T-helper 9 cell (primary cell): Measurements from ENCODE around the gene MECR.
A peak's percentile ranks its signal among the peaks of the same experiment; 100 is the strongest.

Experiments used
- DNase-seq: peaks from one replicate; pipeline ENCODE4 v3.0.0-alpha.2; 2020
- total RNA-seq, 2 donors: gene quantifications; one replicate each; lab custom pipeline; 2026; lab: John Stamatoyannopoulos, UW

The MECR gene, protein sequence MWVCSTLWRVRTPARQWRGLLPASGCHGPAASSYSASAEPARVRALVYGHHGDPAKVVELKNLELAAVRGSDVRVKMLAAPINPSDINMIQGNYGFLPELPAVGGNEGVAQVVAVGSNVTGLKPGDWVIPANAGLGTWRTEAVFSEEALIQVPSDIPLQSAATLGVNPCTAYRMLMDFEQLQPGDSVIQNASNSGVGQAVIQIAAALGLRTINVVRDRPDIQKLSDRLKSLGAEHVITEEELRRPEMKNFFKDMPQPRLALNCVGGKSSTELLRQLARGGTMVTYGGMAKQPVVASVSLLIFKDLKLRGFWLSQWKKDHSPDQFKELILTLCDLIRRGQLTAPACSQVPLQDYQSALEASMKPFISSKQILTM
- total RNA-seq = 3.4 to 10.1 reads per million in 2 donors

DNA sequence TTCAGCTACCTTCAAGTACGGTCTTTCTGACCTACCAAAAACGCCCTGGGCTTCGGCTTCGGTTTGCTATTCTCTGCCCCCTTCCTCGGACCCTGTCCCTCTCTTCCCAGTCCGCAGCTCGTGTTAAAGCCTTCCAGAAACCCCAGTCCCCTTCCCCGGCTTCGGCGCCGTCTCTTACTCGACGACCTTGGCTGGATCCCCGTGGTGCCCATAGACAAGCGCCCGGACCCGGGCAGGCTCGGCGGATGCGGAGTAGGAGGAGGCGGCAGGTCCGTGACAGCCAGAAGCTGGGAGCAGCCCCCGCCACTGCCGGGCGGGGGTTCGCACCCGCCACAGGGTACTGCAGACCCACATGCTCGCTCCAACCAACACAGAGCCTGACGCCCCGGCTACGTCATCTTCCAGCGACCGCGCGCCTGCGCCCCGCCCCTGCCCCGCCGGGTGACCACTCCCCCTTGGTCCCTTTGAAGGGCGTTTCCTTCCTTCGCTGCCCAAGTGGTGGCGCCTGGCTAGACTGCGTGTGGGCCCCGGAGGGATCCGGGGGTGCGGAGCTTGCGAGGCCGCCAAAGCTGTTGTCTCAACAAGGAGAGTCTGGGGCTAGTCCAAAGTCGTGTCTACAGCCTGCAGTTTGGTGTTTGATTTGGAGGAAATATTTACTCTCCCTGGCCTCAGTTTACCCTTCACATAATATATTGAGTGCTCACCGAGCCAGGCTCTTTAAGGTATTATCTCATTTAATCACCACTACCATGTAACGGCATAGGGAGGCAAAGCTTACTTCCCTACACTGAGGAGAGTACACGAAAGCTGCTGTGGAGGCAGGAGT, at the start of gene MECR:
Gene MECR (minus strand): TSS at position 382 of the 826 bp plus-strand sequence. CDS start 28 bp downstream, at position 354.
- peak; percentile 91 for DNase-seq

DNA sequence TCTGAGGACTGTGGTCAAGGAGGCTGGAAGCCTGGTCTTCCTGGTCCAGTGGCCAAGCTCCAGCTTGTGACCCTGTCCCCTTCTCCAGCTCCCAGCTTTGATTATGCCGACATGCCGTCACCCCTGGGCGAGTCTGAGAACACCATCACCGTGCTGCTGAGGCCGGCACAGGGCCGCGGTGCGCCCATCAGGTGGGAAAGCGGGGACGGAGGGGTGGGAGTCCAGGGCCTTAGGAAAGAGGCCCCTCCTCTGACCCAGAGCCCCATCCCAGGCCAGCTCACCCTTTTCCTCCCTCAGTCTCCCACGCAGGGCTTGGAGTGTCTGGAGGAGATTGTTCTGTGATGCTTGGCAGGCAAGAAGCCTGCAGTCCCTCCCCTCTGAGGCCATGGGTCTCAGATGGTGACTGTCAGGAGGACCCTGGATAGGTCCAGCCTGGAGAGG, 49.2 kb upstream of the MECR start:
- no peak for DNase-seq

DNA sequence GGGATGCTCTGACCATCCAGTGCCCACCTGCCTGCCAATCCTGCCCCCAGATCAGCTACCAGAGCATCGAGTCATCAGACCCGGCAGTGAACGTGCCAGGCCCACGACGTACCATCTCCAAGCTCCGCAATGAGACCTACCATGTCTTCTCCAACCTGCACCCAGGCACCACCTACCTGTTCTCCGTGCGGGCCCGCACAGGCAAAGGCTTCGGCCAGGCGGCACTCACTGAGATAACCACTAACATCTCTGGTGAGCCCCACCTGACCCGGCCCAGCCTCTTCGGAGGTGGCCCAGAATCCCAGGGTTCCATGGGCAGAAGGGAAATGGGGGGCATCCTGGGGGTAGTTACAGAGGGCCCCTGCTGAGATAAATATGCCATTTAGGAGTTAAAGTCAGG, 48.7 kb upstream of the MECR start:
- DNase-seq = no peak

DNA sequence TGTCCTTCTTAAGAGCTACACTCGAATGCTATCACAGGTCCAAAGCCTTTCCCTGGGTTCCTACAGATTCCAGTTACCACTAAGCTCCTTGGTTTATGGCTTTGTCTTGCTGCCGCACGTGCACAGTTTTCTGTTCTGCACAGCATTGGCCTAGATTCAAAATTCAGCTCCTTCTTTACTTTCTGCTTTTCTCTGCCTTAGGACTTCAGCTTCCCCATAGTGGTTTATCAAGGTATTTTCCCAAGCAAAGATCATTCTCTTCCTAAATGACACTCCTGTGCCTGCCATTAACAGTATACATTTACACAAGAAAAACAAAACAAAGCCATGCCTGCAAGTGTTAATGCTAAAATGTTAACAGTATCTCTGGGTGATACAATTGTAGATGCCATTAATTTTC, 47.4 kb upstream of the MECR start:
- no peak for DNase-seq

DNA sequence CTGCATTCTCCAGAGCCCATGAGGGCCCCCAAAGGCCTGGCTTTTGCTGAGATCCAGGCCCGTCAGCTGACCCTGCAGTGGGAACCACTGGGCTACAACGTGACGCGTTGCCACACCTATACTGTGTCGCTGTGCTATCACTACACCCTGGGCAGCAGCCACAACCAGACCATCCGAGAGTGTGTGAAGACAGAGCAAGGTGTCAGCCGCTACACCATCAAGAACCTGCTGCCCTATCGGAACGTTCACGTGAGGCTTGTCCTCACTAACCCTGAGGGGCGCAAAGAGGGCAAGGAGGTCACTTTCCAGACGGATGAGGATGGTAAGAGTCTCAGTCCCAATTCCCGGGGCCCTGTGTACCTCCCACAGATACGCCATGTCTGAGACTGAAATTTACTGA, 44.7 kb upstream of the MECR start:
- no peak for DNase-seq

DNA sequence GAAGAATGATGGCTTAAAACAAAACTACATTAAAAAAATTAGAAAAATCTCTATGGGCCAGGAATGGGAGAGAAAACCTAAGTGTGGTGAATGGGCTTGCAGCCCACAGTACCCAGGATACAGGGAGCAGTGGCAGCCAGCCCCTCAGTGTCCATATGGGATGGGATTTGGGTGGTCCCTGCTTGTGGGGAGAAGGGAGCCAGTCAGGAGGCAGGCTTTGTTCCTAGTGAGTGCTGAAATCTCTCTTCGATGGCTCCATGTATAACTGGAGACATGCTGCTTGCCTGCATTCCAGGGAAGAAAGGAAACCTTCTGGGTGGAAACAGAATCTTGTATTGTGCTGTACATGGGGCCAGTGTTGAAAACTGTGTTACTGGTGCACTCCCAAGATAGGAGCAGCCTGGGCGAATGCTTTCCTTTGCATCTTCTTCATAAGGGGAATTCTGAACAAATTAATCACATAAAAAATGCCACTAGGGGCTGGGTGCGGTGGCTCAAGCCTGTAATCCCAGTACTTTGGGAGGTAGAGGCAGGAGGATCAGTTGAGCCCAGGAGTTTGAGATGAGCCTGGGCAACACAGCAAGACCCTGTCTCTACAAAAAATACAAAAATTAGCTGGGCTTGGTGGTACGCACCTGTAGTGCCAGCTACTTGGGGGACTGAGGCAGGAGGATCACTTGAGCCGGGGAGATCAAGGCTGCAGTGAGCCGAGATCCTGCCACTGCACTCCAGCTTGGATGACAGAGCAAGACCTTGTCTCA, 41.6 kb upstream of the MECR start:
- DNase-seq = no peak

DNA sequence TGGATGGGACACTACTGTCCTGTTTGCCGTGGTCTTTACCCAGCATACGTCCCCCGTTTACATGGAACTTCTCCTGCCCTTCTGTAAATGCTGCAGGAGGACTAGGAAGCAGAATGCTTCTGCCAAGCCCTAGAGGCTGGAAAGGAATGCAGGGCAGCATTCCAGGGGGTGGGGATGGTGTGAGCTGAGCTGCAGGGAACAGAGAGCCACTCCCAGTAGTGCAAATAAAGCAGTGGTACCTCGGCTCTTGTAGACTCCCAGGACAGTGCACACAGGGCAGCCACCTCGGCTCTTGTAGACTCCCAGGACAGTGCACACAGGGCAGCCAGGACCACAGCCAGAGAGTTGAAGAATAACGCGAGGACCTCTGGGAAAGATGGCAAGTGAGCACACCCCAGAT, 41.0 kb upstream of the MECR start:
- DNase-seq = no peak

DNA sequence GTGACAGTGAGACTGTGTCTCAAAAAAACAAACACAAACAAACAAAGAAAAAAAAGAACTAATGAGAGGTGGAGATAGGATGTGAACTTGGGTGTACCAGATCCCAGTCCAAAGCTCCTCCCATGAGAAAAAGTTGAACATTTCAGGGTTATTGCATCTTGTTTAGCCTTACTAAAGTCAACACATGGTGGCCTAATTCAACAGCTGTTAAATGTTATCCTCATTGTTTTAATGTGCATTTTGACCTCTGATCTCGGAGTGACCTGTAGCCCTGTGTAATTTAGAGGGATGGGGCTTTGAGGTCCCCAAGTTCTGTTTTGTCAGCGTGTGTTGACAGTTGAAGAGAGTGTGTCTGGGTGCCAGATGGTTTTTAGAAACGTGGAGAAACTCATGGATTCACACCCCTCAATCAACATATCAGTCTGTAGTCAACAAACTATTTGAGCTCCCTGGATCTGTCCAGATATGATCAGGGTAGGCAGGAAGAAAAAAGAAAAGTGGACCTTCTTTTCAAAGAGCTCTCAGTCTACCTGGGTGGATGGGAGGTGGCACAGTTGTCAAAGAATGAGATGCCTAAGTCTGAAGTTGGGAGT, 40.3 kb upstream of the MECR start:
- no peak for DNase-seq

DNA sequence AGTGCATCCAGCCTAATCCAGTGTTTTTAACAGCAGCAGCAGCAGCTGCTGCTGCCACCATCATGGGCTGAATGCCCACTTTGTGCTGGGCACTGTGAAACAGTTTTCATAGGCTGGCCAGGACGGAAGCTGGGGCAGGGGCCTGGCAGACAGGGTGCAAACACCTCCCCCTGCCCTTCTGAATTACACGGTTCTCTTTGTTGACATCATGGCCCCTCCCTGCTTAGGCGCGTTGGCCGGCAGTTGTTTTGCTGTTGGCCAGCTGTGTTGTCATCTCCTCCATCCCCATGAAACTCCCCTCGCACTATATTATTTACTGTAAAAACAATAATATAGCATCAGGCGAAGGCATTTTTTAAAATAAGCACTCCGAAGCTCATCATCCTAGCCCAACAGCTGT, 38.6 kb upstream of the MECR start:
- no peak for DNase-seq

DNA sequence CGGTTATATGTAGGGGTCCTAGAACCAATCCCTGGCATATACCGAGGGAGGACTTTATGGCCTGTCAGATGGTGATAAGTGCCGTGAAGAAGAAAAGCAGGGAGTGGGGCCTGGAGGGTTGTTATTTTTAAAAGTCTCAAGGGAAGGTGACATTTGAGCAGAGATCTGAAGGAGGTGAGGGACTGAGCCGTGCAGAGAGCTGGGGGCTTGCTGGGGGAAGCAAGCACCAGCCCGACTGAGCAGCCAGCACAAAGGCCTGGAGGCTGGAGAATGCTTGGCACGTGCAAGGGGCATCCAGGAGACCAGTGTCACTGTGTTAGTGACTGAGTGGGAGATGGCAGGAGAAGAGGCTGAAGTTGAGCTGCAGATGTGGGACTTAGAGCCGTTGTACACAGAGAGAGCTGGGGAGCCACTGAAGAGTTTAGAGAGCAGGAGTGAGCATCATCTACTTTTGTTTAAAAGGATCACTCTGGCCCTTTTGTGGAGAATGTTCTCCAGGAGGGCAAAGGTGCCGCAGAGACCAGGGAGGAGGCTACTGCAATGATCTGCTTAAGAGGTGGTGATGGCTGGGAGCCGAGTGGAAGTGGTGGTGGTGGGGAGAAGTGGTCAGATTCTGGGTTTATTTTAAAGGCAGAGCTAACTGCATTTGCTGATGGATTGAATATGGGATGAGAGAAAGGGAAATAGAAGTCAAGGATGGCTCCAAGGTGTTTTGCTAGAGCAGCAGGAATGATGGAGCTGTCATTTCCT, 36.8 kb upstream of the MECR start:
- no peak for DNase-seq

DNA sequence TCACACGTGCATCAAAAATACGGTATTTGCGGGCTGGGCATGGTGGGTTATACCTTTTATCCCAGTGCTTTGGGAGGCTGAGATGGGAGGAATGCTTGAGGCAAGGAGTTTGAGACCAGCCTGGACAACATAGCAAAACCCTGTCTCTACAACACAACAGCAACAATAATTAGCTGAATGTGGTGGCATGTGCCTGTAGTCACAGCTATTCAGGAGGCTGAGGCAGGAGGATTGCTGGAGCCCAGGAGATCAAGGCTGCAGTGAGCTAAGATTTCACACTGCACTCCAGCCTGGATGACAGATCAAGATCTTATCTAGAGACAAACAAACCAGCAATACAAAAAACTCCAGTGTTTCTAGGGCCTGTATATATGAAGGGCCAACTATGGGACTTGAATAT, 36.2 kb upstream of the MECR start:
- no peak for DNase-seq

DNA sequence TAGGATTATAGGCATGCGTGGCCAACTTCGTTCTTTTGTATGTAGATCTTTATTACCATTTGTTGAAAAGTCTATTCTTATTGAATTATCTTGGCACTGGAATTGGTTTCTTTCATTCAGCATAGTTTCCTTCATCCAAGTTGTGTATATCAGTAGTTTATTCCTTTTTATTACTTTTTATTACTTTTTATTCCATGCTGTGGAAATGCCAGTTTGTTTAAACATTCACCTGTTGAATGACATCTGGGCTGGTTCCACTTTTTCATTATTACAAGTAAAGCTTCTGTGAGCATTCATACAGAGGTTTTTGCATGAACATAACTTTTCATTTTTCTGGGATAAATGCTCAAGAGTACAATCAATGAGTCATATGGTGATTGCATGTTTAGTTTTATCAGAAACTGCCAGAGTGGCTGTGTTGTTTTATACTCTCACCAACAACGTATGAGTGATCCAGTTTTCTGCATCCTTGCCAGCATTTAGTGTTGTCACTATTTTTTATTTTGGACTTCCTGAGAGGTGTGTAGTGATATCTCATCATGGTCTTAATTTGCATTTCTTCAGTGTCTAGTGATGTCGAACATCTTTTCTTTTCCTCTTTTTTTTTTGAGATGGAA, 34.1 kb upstream of the MECR start:
- no peak for DNase-seq

DNA sequence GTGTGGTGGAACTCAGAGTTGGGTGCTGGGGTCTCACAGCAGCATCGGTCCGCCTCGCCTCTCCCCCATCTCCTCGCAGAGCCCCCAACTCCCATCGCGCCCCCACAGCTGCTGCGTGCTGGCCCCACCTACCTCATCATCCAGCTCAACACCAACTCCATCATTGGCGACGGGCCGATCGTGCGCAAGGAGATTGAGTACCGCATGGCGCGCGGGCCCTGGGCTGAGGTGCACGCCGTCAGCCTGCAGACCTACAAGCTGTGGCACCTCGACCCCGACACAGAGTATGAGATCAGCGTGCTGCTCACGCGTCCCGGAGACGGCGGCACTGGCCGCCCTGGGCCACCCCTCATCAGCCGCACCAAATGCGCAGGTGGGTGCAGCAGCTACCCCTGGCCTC, 29.8 kb upstream of the MECR start:
- DNase-seq = no peak

DNA sequence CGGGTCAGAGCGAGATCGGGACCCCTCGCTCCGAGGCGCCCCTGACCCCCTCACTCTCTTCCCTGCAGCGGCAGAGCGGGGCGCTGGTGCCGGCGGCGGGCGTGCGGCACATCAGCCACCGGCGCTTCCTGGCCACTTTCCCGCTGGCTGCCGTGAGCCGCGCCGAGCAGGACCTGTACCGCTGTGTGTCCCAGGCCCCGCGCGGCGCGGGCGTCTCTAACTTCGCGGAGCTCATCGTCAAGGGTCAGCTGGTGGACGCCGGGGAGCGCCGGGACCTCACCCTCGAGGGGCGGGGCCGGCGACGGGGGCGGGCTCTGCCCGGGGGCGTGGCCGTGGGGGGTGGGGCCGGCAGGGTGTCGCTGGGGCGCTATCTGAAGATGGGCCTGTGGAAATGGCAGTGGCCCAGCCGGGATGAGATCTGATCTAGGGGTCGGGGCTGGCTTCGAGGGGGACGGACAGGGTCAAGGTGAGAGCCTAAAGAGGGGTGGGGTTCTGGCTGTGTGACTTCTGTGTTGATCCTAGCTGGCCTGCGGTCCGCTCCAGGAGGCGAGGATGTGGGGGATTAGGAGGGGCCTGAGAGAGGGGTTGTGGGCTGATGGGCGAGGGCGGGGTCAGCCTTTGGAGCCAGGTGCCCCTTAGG, 29.2 kb upstream of the MECR start:
- DNase-seq = no peak

DNA sequence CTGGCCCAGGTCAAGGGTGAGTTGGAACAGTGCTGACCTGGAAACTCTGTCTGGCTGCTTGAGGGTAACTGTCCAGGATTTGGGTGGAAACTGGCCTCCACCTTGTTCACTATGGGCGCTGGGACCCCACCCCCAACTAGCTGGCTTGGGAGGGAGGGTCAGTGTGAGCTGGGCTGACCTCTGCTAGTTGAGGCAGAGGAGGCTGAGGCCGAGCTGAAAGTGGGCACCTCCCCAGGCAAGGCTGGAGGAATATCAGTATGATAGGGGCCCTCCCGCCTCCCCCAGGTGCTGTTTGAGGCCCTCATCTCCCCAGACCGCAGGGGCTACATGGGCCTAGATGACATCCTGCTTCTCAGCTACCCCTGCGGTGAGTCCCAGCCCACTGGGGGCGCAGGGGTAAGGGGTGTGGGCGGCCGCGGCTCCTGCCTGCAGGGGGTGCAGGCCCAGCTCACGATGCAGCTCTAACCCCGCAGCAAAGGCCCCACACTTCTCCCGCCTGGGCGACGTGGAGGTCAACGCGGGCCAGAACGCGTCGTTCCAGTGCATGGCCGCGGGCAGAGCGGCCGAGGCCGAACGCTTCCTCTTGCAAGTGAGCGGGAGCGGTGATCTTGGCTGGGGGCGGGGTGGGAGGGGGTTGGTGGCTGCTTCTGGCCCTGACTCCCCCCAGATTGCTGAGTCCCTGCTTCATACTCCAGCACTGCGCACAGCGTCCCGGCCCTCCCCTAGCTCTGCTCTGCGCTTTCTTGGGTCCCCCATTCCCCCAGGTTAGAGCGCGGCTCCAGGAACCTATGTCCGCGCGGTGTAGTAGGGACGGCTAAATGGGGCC, 28.5 kb upstream of the MECR start:
- DNase-seq = no peak

DNA sequence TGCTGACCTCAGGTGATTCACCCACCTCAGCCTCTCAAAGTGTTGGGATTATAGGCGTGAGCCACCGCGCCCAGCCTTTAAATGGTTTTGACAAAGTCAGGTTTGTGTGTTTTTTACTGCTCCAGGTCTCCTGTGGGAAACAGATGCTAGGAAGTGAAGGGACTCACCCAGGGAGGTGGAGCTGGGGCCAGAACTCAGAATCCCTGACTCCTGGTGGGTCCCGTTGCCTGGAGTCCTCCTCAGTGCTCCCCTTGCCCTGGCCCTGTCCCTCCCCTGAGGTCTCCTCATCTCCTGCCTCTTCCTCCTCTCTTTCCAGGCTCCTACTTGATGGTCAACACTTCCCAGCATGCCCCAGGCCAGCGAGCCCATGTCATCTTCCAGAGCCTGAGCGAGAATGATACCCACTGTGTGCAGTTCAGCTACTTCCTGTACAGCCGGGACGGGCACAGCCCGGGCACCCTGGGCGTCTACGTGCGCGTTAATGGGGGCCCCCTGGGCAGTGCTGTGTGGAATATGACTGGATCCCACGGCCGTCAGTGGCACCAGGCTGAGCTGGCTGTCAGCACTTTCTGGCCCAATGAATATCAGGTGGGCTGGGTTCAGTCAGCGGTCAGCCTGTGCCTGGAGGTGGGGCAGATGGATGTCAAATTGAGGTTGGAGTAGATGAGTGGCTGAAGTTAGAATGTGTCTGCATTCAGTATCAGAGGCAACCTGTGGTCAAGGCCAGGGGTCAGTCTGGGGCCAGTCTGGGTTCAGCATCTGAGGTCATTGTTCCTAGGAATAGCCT, 27.6 kb upstream of the MECR start:
- no peak for DNase-seq

DNA sequence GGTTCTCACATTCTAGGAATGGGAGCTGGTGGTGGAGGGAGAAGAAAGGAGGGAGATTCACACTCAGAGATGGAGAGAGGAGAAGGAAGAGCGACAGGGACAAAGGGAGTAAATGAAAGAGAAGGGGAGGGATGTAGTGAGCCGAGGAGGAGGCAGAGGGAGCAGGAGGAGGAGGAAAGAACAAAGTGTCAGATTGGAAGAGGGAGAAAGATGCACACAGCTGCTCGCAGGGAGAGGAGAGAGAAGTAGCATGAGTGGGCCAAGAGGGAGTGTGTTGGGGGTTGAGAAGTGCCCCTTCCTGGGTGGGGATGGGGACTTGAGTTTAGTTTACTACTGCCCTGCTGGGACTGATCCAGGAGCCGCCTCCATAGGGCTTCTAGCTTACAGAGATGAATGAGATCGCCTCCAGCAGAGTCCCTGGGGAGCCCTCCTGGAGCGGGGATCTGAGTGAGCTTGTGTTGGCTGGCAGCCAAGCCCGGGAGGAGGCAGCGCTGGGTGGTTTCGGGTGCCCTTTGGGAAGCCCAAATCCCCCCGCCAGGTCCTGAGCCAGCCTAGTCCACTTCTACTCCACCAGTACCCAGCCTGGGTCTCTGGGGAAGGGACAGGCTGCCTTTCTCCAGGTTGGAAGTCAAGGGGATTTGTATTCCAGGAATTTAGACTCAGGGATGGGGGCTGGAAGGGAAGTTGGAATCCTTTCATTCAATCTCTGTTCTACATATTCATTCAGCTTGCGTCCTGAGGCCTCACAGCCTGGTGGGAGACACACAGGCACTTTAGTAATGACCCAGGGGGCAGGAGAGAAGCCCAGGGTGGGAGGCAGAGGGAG, 26.5 kb upstream of the MECR start:
- no peak for DNase-seq

DNA sequence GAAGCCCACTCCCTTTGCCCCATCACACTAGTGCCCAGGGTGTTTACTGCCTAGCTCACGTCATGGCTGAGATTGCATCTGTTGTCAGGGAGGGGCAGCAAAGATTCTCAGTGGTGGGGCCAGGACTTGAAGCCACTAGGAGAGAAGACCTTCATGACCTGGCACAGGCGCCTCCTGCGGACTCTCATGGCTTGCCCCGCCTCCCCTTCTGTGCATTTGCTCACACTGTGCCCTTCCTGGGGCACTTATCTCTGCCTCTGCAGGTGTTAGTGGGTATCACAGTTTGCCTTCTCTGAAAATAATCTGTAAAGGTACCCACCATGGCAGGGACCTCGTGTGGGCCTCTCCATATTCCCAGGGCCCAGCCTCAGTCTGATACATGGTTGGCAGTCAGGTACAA, 25.7 kb upstream of the MECR start:
- DNase-seq = no peak
